Endothelial cell of umbilical vein (primary cell): ENCODE data around the gene IP6K3. TPM values are rescaled to one million over a fixed set of nuclear protein-coding genes. Genes with fewer than 3 reads are reported as not detected.

ENCODE experiments used
- BruUV-seq: library from RNA; stranded (reverse); fragments of 400-500 nt; replicated peaks from 2 replicates; lab custom pipeline; 2021; lab: Mats Ljungman, UMichigan
- CTCF ChIA-PET: fragments of 300-600, 350-600 bp; sonication (Branson Sonifier 250); formaldehyde crosslinking; loops from one replicate; lab custom pipeline; 2021; ENCODE audit warnings: antibody characterized with exemption, inconsistent platforms; lab: Charles Lee
- POLR2A ChIA-PET: fragments of 300-600, 350-600 bp; sonication (Branson Sonifier 250); formaldehyde crosslinking; loops from one replicate; lab custom pipeline; 2021; ENCODE audit warnings: antibody characterized with exemption, inconsistent platforms; lab: Charles Lee
- DNase-seq: peaks from one replicate; pipeline ENCODE4 v3.0.0-alpha.2; 2011; ENCODE audit warnings: low read depth, low spot score
- FAIRE-seq: peaks from 2 replicates; lab custom pipeline; 2011; peaks lifted over from hg19 to GRCh38; lab: Jason Lieb, UNC
- H2AFZ ChIP-seq: 2 replicates; pipeline ENCODE4 v1.6.0; 2012; ENCODE audit warnings: low read depth, low read length, control low read depth, inconsistent platforms
- H3K27ac ChIP-seq: 2 replicates; pipeline ENCODE4 v1.5.1; 2011; ENCODE audit warnings: low read depth, mild to moderate bottlenecking, control low read depth, low read length, moderate library complexity; ENCODE audit not compliant: insufficient read depth
- H3K27me3 ChIP-seq, 2 experiments: 2 replicates each; pipeline versions ENCODE4 v1.6.0 to v1.6.1; 2011; ENCODE audit warnings: low read length in 2 of 2, mixed read lengths in 1 of 2; ENCODE audit not compliant: control insufficient read depth in 2 of 2, insufficient read depth in 2 of 2
- H3K36me3 ChIP-seq, 2 experiments: 2 replicates in 1 of 2; 3 replicates in 1 of 2; pipeline ENCODE4 v1.5.1; 2011; ENCODE audit warnings: low read length in 2 of 2, mild to moderate bottlenecking in 1 of 2, moderate library complexity in 1 of 2; ENCODE audit not compliant: control insufficient read depth in 2 of 2, insufficient read depth in 2 of 2; ENCODE audit errors: extremely low read depth in 1 of 2
- H3K4me1 ChIP-seq: 3 replicates; pipeline ENCODE4 v1.5.1; 2011; ENCODE audit warnings: mild to moderate bottlenecking, low read length; ENCODE audit not compliant: control insufficient read depth, insufficient read depth; ENCODE audit errors: extremely low read depth
- H3K4me2 ChIP-seq: 2 replicates; pipeline ENCODE4 v1.6.1; 2011; ENCODE audit warnings: low read length, control low read depth, mixed read lengths; ENCODE audit not compliant: insufficient read depth
- H3K4me3 ChIP-seq, 3 experiments: fragments of 200-600 bp in 1 of 3; sonication (generic), shearing (Covaris generic) in 1 of 3; replicated peaks in 1 of 3; 2 replicates each; pipeline ENCODE4 v1.5.1; 2011 to 2016; ENCODE audit warnings: control low read depth in 3 of 3, low read length in 3 of 3, mild to moderate bottlenecking in 2 of 3, inconsistent platforms in 1 of 3, low read depth in 1 of 3, moderate library complexity in 1 of 3; ENCODE audit not compliant: insufficient read depth in 1 of 3
- H3K79me2 ChIP-seq: 2 replicates; pipeline ENCODE4 v1.6.0; 2012; ENCODE audit warnings: low read length, inconsistent platforms; ENCODE audit not compliant: control insufficient read depth, insufficient read depth
- H3K9ac ChIP-seq: replicated peaks from 2 replicates; pipeline ENCODE3; 2011; ENCODE audit warnings: low read length, control low read depth; ENCODE audit not compliant: insufficient read depth; ENCODE audit errors: extremely low read depth
- H3K9me1 ChIP-seq: replicated peaks from 3 replicates; pipeline ENCODE4 v1.6.0; 2011; ENCODE audit warnings: mild to moderate bottlenecking, low read length; ENCODE audit not compliant: control insufficient read depth, insufficient read depth; ENCODE audit errors: extremely low read depth
- H3K9me3 ChIP-seq: replicated peaks from 2 replicates; pipeline ENCODE4 v1.5.1; 2012; ENCODE audit warnings: low read length, inconsistent platforms; ENCODE audit not compliant: control insufficient read depth, insufficient read depth
- H4K20me1 ChIP-seq: replicated peaks from 2 replicates; pipeline ENCODE3; 2011; ENCODE audit warnings: mild to moderate bottlenecking, low read length; ENCODE audit not compliant: control insufficient read depth, insufficient read depth; ENCODE audit errors: extremely low read depth
- EZH2 ChIP-seq: IDR thresholded peaks from 2 replicates; pipeline ENCODE4 v1.6.1; 2012; ENCODE audit warnings: borderline replicate concordance, low read depth, mild to moderate bottlenecking, moderate library complexity, low read length, inconsistent platforms; ENCODE audit not compliant: severe bottlenecking
- FOS ChIP-seq: IDR thresholded peaks from 2 replicates; pipeline ENCODE4 v1.6.1; 2011; ENCODE audit warnings: mild to moderate bottlenecking, low read length, moderate library complexity, borderline replicate concordance; ENCODE audit not compliant: insufficient read depth
- GATA2 ChIP-seq: IDR thresholded peaks from 2 replicates; pipeline ENCODE4 v1.7.0; 2011; ENCODE audit warnings: low read depth, mild to moderate bottlenecking, moderate library complexity, mixed read lengths, low read length; ENCODE audit not compliant: insufficient read length, insufficient read depth
- JUN ChIP-seq: IDR thresholded peaks from 2 replicates; pipeline ENCODE4 v1.6.1; 2011; ENCODE audit warnings: borderline replicate concordance, low read depth; ENCODE audit not compliant: insufficient read length, insufficient read depth
- MYC ChIP-seq: IDR thresholded peaks from one replicate; pipeline ENCODE4 v1.6.1; 2011; ENCODE audit warnings: mild to moderate bottlenecking, low read depth, low read length
- POLR2A ChIP-seq: IDR thresholded peaks from 2 replicates; pipeline ENCODE4 v1.6.1; 2012; ENCODE audit warnings: low read depth, mild to moderate bottlenecking, control low read depth, low read length
- POLR2AphosphoS5 ChIP-seq: IDR thresholded peaks from 2 replicates; pipeline ENCODE4 v1.6.1; 2012; ENCODE audit warnings: low read depth, mild to moderate bottlenecking, control low read depth, low read length, moderate library complexity; ENCODE audit not compliant: insufficient read depth
- dilution Hi-C: fragments of 300-500 bp; cut with MboI; formaldehyde crosslinking; loops from one replicate; pipeline ENCODE4 v1.15.0; 2019; ENCODE audit warnings: low sequenced_read_pairs; ENCODE audit not compliant: extremely low pct_ligation_motif_present
- intact Hi-C: fragments of 100-400 bp; cut with micrococcal nuclease; formaldehyde crosslinking; loops from one replicate; pipeline ENCODE4 v1.10.0; 2022
- polyA plus RNA-seq, 4 experiments: library from polyadenylated mRNA; depleted of rRNA in 3 of 4; stranded (reverse) in 3 of 4; unstranded in 1 of 4; fragments of >200 nt; gene quantifications; 2 replicates each; pipeline versions ENCODE4 v1.2.1 to v1.2.3, GENCODE V29; 2011 to 2012; ENCODE audit warnings: missing spikeins in 1 of 4
- total RNA-seq: library from RNA; stranded (reverse); gene quantifications from 2 replicates; pipeline ENCODE4 v1.2.3, GENCODE V29; 2021
- TF ChIP-seq, protein P1 (sequence below), 2 donors: IDR thresholded peaks; 1 replicate in 1 of 2; 2 replicates in 1 of 2; pipeline ENCODE4 v1.5.1; 2011; ENCODE audit warnings: low read length in 2 of 2, mild to moderate bottlenecking in 2 of 2, moderate library complexity in 2 of 2, control low read depth in 1 of 2, inconsistent platforms in 1 of 2, low read depth in 1 of 2; ENCODE audit not compliant: insufficient read depth in 1 of 2; ENCODE audit errors: extremely low read depth in 1 of 2
- TF ChIP-seq, protein P2 (sequence below): IDR thresholded peaks from 2 replicates; pipeline ENCODE4 v1.6.1; 2011; ENCODE audit not compliant: insufficient read depth, insufficient read length

Gene IP6K3
- total and polyA plus RNA-seq, 2 donors (not counting 3 experiments of a cell fraction or from before 2014, with no cell fraction given), result not detected

DNA sequence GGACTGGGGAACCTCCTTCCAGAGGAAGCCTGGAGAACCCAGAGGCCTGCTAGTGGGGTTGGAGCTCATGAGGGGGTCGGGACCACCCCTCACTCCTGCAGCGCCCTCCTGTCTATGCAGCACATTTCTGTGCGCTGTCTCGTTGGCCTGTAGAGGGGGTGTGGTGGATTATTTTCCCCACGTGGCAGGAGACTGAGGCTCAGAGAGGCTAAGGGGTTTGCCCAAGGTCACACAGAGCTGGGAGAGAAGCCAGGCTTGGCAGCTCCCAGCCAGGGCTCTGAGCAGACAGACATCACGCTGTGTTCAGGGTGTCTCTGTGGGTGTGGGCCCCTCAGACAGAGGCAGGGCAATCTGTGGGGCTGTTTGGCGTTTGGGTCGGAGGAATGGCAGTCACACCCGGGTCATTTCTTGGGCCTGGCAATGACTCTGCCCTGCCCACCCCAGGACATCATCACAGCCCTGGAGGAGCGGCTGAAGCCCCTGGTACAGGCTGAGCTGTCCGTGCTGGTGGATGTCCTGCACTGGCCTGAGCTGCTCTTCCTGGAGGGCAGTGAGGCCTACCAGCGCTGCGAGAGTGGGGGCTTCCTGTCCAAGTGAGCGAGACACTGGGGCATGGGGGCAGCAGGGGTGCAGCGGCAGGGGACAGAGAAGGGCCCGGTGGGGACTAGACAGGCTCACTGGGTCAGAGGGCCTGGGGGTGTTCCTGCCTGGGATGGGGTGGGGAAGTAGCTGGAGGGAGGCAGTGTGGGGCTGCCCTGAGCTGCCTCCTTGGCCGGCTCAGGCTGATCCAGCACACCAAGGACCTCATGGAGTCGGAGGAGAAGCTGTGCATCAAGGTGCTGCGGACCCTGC lies 62.9 kb downstream of the IP6K3 start:
- POLR2A ChIA-PET, result no interaction called here
- Histone ChIP-seq H3K36me3 (peaks cover 4 to 61% of the 10 kb centered on the region in 2 experiments), H3K9me1 (no peaks in the 10 kb centered on the region), H3K27ac (no peak overlapping the region), H3K4me1 (no peaks in the 10 kb centered on the region), H2AFZ (no peak overlapping the region), H3K9ac (no peak overlapping the region), H3K4me3 (no peak overlapping the region), H3K27me3 (no peaks in the 10 kb centered on the region), H3K79me2 (no peaks in the 10 kb centered on the region), H3K9me3 (no peaks in the 10 kb centered on the region), H3K4me2 (no peak overlapping the region), H4K20me1 (no peaks in the 10 kb centered on the region)
- intact Hi-C loops (no loop called here), dilution Hi-C loops (no loop called here)
- DNase-seq, result no peak
- BruUV-seq, result no TSS peak
- CTCF ChIA-PET, result interaction anchor here (0.8 to 3.5 kb wide), 5 partner anchors 11 to 94 kb away, joined by 3 to 10 read pairs (median 5); no protein-coding TSS in a partner anchor
- no peak for FAIRE-seq
- TF ChIP-seq POLR2AphosphoS5 (no peak), GATA2 (no peak)

DNA sequence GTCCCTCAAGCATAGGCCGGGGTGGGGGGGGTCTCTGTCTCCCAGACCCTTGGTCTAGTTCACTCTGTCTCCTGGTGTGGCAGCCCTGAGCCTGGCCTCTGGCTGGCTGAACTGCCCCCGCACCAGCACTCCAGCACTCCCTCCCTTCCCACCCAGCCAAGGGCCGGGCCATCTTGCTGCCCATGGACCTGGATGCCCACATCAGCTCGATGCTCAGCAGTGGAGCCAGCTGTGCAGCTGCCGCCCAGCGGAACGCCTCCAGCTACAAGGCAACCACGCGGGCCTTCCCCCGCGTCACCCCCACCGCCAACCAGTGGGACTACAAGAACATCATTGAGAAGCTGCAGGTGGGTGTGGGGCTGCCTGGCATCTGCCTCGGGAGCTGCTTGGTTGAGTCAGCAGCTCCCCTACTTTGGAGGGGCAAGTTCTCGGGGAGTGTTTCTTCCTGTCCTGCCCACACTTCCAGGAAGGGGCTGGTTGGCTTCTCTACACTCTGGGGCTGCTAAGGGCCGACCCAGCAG lies 63.6 kb downstream of the IP6K3 start:
- H3K36me3 ChIP-seq, result peaks cover 4 to 60% of the 10 kb centered on the region in 2 experiments
- FAIRE-seq (no peak), DNase-seq (no peak)
- no peaks in the 10 kb centered on the region for H3K4me1 ChIP-seq
- dilution Hi-C loops (no loop called here), intact Hi-C loops (no loop called here)
- H3K9ac ChIP-seq, result no peak overlapping the region
- TF ChIP-seq, protein P1, sequence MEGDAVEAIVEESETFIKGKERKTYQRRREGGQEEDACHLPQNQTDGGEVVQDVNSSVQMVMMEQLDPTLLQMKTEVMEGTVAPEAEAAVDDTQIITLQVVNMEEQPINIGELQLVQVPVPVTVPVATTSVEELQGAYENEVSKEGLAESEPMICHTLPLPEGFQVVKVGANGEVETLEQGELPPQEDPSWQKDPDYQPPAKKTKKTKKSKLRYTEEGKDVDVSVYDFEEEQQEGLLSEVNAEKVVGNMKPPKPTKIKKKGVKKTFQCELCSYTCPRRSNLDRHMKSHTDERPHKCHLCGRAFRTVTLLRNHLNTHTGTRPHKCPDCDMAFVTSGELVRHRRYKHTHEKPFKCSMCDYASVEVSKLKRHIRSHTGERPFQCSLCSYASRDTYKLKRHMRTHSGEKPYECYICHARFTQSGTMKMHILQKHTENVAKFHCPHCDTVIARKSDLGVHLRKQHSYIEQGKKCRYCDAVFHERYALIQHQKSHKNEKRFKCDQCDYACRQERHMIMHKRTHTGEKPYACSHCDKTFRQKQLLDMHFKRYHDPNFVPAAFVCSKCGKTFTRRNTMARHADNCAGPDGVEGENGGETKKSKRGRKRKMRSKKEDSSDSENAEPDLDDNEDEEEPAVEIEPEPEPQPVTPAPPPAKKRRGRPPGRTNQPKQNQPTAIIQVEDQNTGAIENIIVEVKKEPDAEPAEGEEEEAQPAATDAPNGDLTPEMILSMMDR (IDR thresholded peaks at IDR 0.05; ENCODE audit: extremely low read depth in 1 of 2, insufficient read depth in 1 of 2, low read depth in 1 of 2, low read length in 2 of 2), result no peak
- TF ChIP-seq POLR2A, result no peak
- no peak for TF ChIP-seq GATA2
- TF ChIP-seq POLR2AphosphoS5, result no peak
- TF ChIP-seq EZH2, result no peak
- TF ChIP-seq MYC, result no peak
- no peak for TF ChIP-seq JUN
- TF ChIP-seq, protein P2, sequence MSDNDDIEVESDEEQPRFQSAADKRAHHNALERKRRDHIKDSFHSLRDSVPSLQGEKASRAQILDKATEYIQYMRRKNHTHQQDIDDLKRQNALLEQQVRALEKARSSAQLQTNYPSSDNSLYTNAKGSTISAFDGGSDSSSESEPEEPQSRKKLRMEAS, result no peak
- TF ChIP-seq FOS, result no peak
- ChIA-PET POLR2A (no interaction called here), CTCF (interaction anchor here (0.8 to 3.5 kb wide), 6 partner anchors 10 to 93 kb away, joined by 3 to 10 read pairs (median 5); no protein-coding TSS in a partner anchor)
- no peaks in the 10 kb centered on the region for H3K27me3 ChIP-seq
- no peaks in the 10 kb centered on the region for H3K9me3 ChIP-seq
- no peak overlapping the region for H3K4me2 ChIP-seq
- H3K9me1 ChIP-seq, result no peaks in the 10 kb centered on the region
- no peaks in the 10 kb centered on the region for H3K79me2 ChIP-seq
- BruUV-seq, result no TSS peak
- H4K20me1 ChIP-seq, result no peaks in the 10 kb centered on the region
- H3K4me3 ChIP-seq, result no peak overlapping the region
- no peak overlapping the region for H3K27ac ChIP-seq
- no peak overlapping the region for H2AFZ ChIP-seq
